Measurements from ENCODE around the gene RAET1E. TPM values are rescaled to one million over a fixed set of nuclear protein-coding genes. Genes with fewer than 3 reads are reported as not detected.
"Not testable (repeated sequence)": the region's sequence is repeated elsewhere in the genome, so short reads cannot be mapped to it uniquely, and the experiment has no call there.

Gene RAET1E
- total RNA-seq, 2 donors from 2014 or later, result 0.55 TPM; not detected in 1

DNA sequence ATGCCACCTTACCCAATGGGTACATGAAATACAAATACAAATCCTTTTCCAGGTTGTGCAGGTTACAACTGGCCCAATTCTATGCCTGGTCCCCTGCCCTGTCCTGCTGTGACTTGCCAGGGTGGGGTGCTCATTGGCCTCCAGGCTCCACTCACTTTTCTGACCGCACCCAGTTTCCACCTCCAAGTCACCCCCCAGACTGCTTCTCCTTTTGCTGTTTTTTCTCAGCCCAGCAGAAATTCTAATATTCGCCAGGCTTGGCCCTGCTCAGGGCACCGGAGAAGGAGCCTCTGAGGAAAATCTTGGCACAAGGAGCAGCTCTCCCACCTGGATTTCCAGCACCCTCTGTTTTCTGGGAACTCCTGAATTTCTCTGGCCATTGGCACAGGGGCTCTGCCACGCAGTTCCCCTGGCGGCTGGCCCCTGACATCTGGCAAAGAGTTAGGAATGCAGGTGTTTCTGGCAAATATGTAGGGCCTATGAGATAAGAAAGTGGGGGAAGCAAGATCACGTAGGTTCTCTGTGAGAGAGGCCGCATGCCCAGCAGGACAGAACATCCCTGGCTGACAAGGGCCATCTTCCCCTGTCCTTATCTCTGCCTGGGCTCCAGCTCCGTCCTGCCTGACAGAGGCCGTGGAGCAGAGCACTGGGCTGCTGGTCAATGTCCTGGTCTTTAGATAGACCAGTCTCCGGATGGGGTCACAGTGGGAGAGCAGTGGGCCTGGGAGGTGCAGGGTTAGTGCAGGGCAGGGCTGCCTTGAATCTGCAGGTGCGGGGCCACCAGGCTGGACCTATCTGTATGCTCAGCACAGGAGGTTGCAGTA is 2.9 kb upstream of the RAET1E start:
- no peak for DNase-seq
- Mint-ChIP-seq H3K4me3 (no peak overlapping the region), H3K27ac (no peak overlapping the region), H3K36me3 (ENCODE audit: low read depth) (peaks cover 2% of the 10 kb centered on the region), H3K27me3 (peaks cover 18% of the 10 kb centered on the region), H3K4me1 (peaks cover 22% of the 10 kb centered on the region)
- ATAC-seq, result no peak
- no peaks in the 10 kb centered on the region for H3K9me3 ChIP-seq (ENCODE audit: control insufficient read depth, low read length, poor library complexity, severe bottlenecking)

DNA sequence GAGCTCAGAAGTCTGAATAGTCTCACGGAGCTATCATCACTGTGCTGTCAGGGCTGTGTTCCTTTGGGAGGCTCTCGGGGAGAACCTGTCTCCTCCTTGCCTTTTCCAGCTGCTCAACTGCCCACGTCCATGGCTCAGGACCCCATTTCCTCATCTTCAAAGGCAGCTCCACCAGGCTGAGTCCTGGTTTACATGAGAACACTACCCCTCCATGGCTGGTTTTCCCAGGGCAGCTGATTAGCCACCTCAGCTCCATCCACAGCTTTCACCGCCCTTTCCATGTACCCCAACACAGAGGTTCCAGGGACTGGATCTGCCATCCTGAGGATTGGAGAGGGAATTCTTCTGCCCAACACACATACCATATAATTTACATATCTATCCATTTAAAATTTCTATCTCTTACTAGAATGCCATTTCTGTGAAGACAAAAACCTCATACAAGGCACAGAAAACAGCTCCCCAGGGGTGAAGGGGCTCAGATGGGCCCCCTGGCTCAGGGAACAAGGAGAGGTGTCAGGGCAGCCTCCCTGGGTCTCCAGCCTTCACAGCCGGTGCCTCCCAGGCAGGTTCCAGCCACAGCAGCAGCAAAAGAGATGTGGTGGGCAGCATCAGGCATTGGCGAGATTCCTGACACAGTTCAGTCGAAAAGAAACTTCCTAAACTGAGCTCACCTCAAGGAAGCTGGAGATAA is 2.2 kb upstream of the RAET1E start:
- no peak overlapping the region for H3K27ac Mint-ChIP-seq
- DNase-seq (no peak), ATAC-seq (no peak)
- H3K4me3 Mint-ChIP-seq, result no peak overlapping the region
- no peaks in the 10 kb centered on the region for H3K9me3 ChIP-seq (ENCODE audit: control insufficient read depth, low read length, poor library complexity, severe bottlenecking)
- H3K36me3 Mint-ChIP-seq (ENCODE audit: low read depth), result peaks cover 2% of the 10 kb centered on the region
- H3K27me3 Mint-ChIP-seq, result peaks cover 15% of the 10 kb centered on the region
- peaks cover 28% of the 10 kb centered on the region for H3K4me1 Mint-ChIP-seq

DNA sequence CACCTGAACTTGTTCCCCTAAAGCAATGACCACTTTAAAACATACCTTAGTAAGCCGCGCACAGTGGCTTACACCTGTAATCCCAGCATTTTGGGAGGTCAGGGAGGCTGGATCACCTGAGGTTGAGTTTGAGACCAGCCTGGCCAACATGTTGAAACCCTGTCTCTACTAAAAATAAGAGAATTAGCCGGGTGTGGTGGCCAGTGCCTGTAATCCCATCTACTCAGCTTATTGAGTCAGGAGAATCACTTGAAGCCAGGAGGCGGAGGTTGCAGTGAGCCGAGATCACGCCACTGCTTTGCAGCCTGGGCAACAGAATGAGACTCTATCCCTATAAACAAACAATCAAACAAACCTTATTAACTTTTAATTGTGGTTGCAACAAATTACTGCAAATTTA is 1.6 kb upstream of the RAET1E start:
- Mint-ChIP-seq H3K36me3 (ENCODE audit: low read depth) (peaks cover 2% of the 10 kb centered on the region), H3K27me3 (peaks cover 15% of the 10 kb centered on the region), H3K27ac (peak overlapping the region; percentile 29), H3K4me3 (peak overlapping the region; percentile 31), H3K4me1 (peaks cover 33% of the 10 kb centered on the region)
- no peak for ATAC-seq
- no peaks in the 10 kb centered on the region for H3K9me3 ChIP-seq (ENCODE audit: control insufficient read depth, low read length, poor library complexity, severe bottlenecking)
- DNase-seq, result no peak

DNA sequence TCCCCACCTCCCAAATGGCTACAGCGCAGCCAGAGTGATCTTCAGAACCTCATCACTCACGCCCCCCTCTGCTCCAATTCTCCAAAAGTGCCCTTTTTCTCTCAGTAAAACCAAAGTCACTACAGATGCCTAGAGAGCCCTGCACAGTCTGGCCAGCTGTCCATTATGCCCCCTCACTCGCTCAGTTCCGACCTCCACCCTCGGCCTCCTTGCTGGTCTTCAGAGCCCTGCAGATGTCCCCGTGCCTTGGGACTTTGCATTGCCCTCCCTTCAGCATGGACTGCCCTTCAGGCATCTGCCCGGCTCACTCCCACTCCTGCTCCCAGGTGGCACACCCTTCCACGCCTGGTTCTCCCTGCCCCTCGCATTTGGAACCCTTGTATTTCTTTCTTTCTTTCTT is 1.1 kb upstream of the RAET1E start:
- Mint-ChIP-seq H3K36me3 (ENCODE audit: low read depth) (peaks cover 2% of the 10 kb centered on the region), H3K4me1 (peaks cover 34% of the 10 kb centered on the region), H3K27ac (peak overlapping the region; percentile 29)

DNA sequence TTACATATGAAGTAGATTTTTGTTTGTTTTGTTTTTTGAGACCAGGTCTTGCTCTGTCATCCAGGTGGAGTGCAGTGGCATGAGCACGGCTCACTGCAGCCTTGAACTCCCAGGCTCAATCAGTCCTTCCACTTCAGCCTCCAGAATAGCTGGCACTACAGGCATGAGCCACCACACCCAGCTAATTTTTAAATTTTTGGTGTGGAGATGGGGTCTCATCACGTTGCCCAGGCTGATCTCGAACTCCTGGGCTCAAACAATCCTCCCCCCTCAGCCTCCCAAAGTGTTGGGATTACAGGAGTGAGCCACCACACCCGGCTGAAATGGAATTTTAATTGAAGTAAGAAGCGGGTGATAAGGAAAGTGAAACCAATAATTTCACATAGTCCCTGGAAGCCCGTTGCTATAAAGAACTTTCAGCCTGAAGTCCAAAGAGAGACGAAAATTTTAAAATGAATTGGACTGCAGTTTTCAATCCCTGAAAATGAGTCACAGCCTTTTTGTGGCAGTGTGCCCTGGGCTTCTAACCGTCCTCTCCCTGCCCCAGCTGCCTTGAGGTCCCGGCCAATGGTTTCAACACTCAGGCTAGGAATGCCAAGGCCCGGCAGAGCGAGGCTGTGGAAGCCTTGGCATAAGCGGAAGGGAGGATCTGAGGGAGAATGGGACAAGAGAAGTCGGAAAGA is 757 bp downstream of the RAET1E start:
- DNase-seq (no peak), ATAC-seq (no peak)
- Mint-ChIP-seq H3K4me1 (peaks cover 34% of the 10 kb centered on the region), H3K27me3 (peaks cover 17% of the 10 kb centered on the region), H3K27ac (peak overlapping the region; percentile 87), H3K4me3 (peak overlapping the region; percentile 75), H3K36me3 (ENCODE audit: low read depth) (peaks cover 2% of the 10 kb centered on the region)
- H3K9me3 ChIP-seq (ENCODE audit: control insufficient read depth, low read length, poor library complexity, severe bottlenecking), result no peaks in the 10 kb centered on the region

More for the DNA sequence above, 1.1 kb upstream of the RAET1E start:
- no peak for ATAC-seq
- H3K9me3 ChIP-seq (ENCODE audit: control insufficient read depth, low read length, poor library complexity, severe bottlenecking), result no peaks in the 10 kb centered on the region
- Mint-ChIP-seq H3K4me3 (peak overlapping the region; percentile 52), H3K27me3 (peaks cover 17% of the 10 kb centered on the region)
- DNase-seq, result no peak

DNA sequence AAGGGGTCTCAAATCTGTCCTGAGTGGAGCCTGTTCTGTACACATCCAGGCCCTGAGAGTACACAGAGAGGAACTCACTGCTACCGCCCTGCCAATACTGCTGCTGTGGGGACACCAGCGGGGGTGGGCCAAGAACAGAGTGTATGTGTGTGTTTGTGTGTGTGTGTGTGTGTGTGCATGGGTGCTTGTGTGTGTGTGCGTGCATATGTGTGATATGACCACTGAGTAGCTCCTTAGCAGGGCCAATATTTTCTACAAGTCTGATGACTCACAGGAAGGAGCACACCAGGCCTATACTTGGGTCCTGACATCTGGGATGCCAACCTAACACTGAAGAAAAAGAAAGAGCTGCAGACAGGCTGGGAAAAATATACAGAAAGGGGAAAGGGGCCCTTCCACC is 1.4 kb downstream of the RAET1E start:
- peaks cover 34% of the 10 kb centered on the region for H3K4me1 Mint-ChIP-seq
- no peaks in the 10 kb centered on the region for H3K9me3 ChIP-seq (ENCODE audit: control insufficient read depth, low read length, poor library complexity, severe bottlenecking)
- peak overlapping the region; percentile 75 for H3K4me3 Mint-ChIP-seq
- DNase-seq (no peak), ATAC-seq (peak; percentile 18)
- H3K36me3 Mint-ChIP-seq (ENCODE audit: low read depth), result peaks cover 2% of the 10 kb centered on the region
- H3K27ac Mint-ChIP-seq, result peak overlapping the region; percentile 87
- peaks cover 17% of the 10 kb centered on the region for H3K27me3 Mint-ChIP-seq

DNA sequence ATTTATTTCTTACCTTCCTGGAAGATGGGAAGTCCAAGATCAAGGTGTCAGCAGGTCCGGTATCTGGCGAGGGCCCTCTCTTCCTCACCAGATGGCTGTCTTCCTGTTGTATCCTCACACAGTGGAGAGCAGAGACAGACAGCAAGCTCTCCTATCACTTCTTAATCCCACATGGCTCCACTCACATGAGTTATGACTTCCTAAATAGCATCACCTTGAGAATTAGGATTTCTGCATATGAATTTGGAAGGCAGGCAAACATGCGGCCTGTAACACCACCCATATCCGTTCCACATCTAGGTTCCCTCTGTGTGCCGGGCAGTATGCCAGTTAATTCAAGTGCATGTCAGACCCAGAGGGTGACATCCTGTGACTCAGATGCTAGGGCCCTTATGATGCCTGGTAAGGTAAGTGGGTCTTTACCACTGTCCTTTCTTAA is 2.1 kb downstream of the RAET1E start:
- Mint-ChIP-seq H3K27ac (peak overlapping the region; percentile 87), H3K36me3 (ENCODE audit: low read depth) (peaks cover 2% of the 10 kb centered on the region), H3K4me3 (peak overlapping the region; percentile 76), H3K27me3 (peaks cover 17% of the 10 kb centered on the region), H3K4me1 (peaks cover 36% of the 10 kb centered on the region)
- ATAC-seq, result peak; percentile 97
- peak in 1 of 3 donors; percentile 36 for DNase-seq
- H3K9me3 ChIP-seq (ENCODE audit: control insufficient read depth, low read length, poor library complexity, severe bottlenecking), result no peaks in the 10 kb centered on the region

DNA sequence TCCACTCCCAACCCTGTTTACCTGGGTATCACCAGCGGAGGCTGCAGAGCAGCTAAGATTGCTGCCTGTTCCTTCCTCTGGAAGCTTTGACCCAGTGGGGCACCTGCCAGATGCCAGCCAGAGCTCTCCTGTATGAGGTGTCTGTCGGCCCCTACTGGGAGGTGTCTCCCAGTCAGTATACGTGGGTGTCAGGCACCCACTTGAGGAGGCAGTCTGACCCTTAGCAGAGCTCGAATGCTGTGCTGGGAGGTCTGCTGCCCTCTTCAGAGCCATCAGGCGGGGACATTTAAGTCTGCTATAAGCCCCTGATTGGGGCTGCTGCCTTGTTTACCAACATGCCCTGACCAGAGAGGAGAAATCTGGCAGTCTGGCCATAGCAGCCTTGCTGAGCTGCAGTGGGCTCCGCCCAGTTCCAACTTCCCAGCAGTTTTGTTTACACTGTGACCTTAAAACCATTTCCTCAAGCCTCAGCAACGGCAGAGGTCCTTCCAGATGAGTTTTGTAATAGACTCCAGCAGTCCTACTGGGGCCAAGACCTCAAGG is 2.8 kb downstream of the RAET1E start:
- DNase-seq (no peak), ATAC-seq (no peak)
- Mint-ChIP-seq H3K4me3 (peak overlapping the region; percentile 76), H3K36me3 (ENCODE audit: low read depth) (peaks cover 2% of the 10 kb centered on the region), H3K27me3 (peaks cover 17% of the 10 kb centered on the region), H3K27ac (peak overlapping the region; percentile 87), H3K4me1 (peaks cover 39% of the 10 kb centered on the region)
- H3K9me3 ChIP-seq (ENCODE audit: control insufficient read depth, low read length, poor library complexity, severe bottlenecking), result no peaks in the 10 kb centered on the region

DNA sequence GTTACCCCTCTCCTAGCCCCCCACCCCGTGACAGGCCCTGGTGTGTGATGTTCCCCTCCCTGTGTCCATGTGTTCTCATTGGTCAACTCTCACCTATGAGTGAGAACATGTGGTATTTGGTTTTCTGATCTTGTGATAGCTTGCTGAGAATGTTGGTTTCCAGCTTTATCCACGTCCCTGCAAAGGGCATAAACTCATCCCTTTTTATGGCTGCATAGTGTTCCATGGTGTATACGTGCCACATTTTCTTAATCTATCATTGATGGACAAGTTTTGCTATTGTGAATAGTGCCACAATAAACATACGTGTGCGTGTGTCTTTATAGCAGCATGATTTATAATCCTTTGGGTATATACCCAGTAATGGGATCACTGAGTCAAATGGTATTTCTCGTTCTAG is 6.0 kb downstream of the RAET1E start:
- DNase-seq; H3K9me3 ChIP-seq (ENCODE audit: control insufficient read depth, low read length, poor library complexity, severe bottlenecking); H3K36me3 Mint-ChIP-seq (ENCODE audit: low read depth); H3K27ac Mint-ChIP-seq; ATAC-seq; H3K4me3 Mint-ChIP-seq: not testable (repeated sequence)
- peaks cover 29% of the 10 kb centered on the region for H3K4me1 Mint-ChIP-seq
- peaks cover 21% of the 10 kb centered on the region for H3K27me3 Mint-ChIP-seq

DNA sequence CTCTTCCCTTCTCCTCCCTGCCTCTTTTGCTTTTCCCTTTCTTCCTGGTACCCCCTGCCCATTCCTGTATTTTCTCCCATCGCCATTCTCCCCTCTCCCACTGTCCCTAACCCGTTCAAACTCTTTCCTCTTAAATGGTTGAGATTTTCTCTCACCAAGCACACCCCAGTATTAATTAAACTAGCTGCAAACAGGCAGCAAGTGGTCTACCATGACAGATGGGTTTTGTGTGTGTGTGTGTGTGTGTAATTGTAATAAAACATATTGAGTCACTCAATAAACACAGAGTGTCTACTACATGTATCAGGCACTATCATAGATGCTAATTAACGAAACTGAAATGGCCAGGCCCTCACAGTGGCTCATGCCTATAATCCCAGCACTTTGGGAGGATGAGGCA is 6.7 kb downstream of the RAET1E start:
- Mint-ChIP-seq H3K36me3 (ENCODE audit: low read depth) (peaks cover 2% of the 10 kb centered on the region), H3K4me3 (no peak overlapping the region), H3K4me1 (peaks cover 24% of the 10 kb centered on the region), H3K27me3 (peaks cover 21% of the 10 kb centered on the region), H3K27ac (peak overlapping the region; percentile 34)
- H3K9me3 ChIP-seq (ENCODE audit: control insufficient read depth, low read length, poor library complexity, severe bottlenecking), result no peaks in the 10 kb centered on the region
- ATAC-seq (no peak), DNase-seq (no peak)

DNA sequence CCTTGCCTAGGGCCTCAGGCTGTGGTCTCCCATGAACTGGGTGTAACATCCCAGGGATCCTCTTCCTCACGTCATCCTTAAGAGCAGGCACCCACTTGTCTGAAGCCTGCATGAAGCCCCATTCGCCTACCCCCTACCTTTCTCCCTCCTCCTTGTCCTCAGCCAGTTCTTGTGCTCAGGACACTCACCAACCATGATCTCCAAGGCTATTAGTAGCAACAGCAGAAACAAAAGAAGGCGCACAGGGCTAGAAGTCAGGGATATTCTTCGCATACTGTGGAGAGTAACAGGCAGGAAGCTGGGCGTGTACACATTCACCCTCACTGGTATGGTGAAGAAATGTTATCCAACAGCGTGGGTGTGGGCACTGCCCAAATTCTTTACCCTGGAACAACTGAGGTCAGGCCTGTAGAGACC is 7.3 kb downstream of the RAET1E start:
- Mint-ChIP-seq H3K36me3 (ENCODE audit: low read depth) (peaks cover 2% of the 10 kb centered on the region), H3K27ac (no peak overlapping the region), H3K27me3 (peaks cover 21% of the 10 kb centered on the region), H3K4me3 (no peak overlapping the region), H3K4me1 (peaks cover 18% of the 10 kb centered on the region)
- no peak for ATAC-seq
- DNase-seq, result no peak
- no peaks in the 10 kb centered on the region for H3K9me3 ChIP-seq (ENCODE audit: control insufficient read depth, low read length, poor library complexity, severe bottlenecking)

DNA sequence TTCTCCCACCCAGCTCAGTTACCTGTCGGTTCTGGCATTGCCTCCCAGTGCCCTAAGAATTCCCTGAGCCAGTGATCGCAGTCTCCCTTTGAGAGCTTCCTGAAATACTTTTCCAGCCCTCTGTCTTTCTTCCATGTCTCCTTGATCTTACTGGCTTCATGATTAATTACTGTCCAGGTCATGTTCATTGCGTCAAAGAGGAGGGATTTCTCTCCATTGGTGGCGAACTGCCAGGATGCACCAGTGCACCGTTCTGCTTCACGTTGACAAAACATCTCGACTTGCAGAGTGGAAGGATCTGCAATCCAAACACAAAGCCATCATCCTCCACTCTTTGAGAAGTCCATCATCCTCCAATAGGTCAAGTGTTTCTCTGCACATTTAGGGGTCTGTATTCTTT is 8.6 kb downstream of the RAET1E start:
- H3K4me1 Mint-ChIP-seq, result peaks cover 7% of the 10 kb centered on the region

DNA sequence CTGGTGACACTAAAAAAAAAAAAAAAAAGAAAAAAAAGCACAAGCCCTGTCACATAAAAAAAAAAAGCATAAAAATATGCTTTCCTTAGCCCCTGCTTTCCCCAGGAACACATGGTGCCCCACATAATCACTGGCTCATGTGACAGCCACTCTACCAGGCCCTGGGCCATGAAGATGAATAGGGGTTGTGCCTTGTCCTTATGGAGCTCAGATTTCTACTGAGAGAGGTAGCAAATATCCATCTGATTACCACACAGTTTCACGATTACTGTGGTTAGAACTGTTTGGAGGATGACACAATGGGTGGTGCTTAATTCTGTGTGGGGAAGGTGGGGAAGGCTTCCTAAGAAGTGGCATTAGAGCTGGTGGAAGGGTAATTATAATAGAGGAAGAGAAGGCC is 9.3 kb downstream of the RAET1E start:
- no peak for DNase-seq
- Mint-ChIP-seq H3K27ac (no peak overlapping the region), H3K4me3 (no peak overlapping the region), H3K27me3 (peaks cover 19% of the 10 kb centered on the region), H3K36me3 (ENCODE audit: low read depth) (peaks cover 2% of the 10 kb centered on the region), H3K4me1 (peaks cover 7% of the 10 kb centered on the region)
- H3K9me3 ChIP-seq (ENCODE audit: control insufficient read depth, low read length, poor library complexity, severe bottlenecking), result no peaks in the 10 kb centered on the region
- no peak for ATAC-seq

More for the DNA sequence above, 8.6 kb downstream of the RAET1E start:
- DNase-seq (no peak), ATAC-seq (no peak)
- H3K27me3 Mint-ChIP-seq, result peaks cover 14% of the 10 kb centered on the region
- peaks cover 2% of the 10 kb centered on the region for H3K36me3 Mint-ChIP-seq (ENCODE audit: low read depth)
- H3K4me3 Mint-ChIP-seq, result no peak overlapping the region
- H3K9me3 ChIP-seq (ENCODE audit: control insufficient read depth, low read length, poor library complexity, severe bottlenecking), result no peaks in the 10 kb centered on the region
- no peak overlapping the region for H3K27ac Mint-ChIP-seq

All from T-helper 17 cell (primary cell).